RWPE2 (cell line): ENCODE measurements around the gene TIGIT.
A peak's percentile ranks its signal among the peaks of the same experiment; 100 is the strongest.

Experiments
- ATAC-seq: fragments of 200-7000 bp; cut with Tn5 transposase; 3 replicates; pipeline ENCODE4 v1.9.1; 2021; ENCODE audit warnings: low read depth
- DNase-seq: peaks from one replicate; pipeline ENCODE4 v3.0.0-alpha.2; 2020; ENCODE audit warnings: low spot score
- H3K27ac ChIP-seq: fragments of 450-650 bp; 2 replicates; pipeline ENCODE4 v1.5.1; 2017; ENCODE audit warnings: mild to moderate bottlenecking; ENCODE audit not compliant: poor library complexity, severe bottlenecking
- H3K27me3 ChIP-seq: fragments of 250-450 bp; sonication (Bioruptor Pico); 2 replicates; pipeline ENCODE4 v1.5.1; 2021; ENCODE audit warnings: mild to moderate bottlenecking, moderate library complexity; ENCODE audit not compliant: insufficient read depth, poor library complexity, severe bottlenecking
- H3K36me3 ChIP-seq: fragments of 250-450 bp; sonication (Bioruptor Pico); 2 replicates; pipeline ENCODE4 v1.5.1; 2020; ENCODE audit warnings: low read depth, mild to moderate bottlenecking, moderate library complexity
- H3K4me1 ChIP-seq: fragments of 250-450 bp; sonication (Bioruptor Pico); 2 replicates; pipeline ENCODE4 v1.5.1; 2021; ENCODE audit warnings: mild to moderate bottlenecking, moderate library complexity; ENCODE audit not compliant: insufficient read depth, poor library complexity, severe bottlenecking
- H3K4me3 ChIP-seq: fragments of 250-450 bp; sonication (Bioruptor Pico); 2 replicates; pipeline ENCODE4 v1.5.1; 2021; ENCODE audit warnings: mild to moderate bottlenecking, moderate library complexity; ENCODE audit not compliant: severe bottlenecking
- H3K9me3 ChIP-seq: fragments of 250-450 bp; sonication (Bioruptor Pico); 2 replicates; pipeline ENCODE4 v1.5.1; 2021; ENCODE audit warnings: mild to moderate bottlenecking, moderate library complexity; ENCODE audit not compliant: severe bottlenecking
- CTCF ChIP-seq: fragments of 450-650 bp; IDR thresholded peaks from one replicate; pipeline ENCODE4 v1.5.1; 2017; ENCODE audit warnings: mild to moderate bottlenecking, moderate library complexity; ENCODE audit not compliant: poor library complexity, severe bottlenecking

TIGIT gene

GRCh38 chr3:114338651-114339357 lies 45.0 kb downstream of the TIGIT start:
- Histone ChIP-seq H3K4me1 (no peaks in the 10 kb centered on the region), H3K4me3 (no peak overlapping the region), H3K9me3 (no peaks in the 10 kb centered on the region), H3K36me3 (no peaks in the 10 kb centered on the region), H3K27me3 (no peaks in the 10 kb centered on the region), H3K27ac (no peak overlapping the region)
- TF ChIP-seq CTCF = no peak
- DNase-seq = no peak
- no peak for ATAC-seq

GRCh38 chr3:114344492-114344891 lies 50.7 kb downstream of the TIGIT start:
- no peak for DNase-seq
- TF ChIP-seq CTCF = no peak
- H3K4me1 ChIP-seq = no peaks in the 10 kb centered on the region
- no peaks in the 10 kb centered on the region for H3K27me3 ChIP-seq
- H3K4me3 ChIP-seq = no peak overlapping the region
- no peak overlapping the region for H3K27ac ChIP-seq
- no peaks in the 10 kb centered on the region for H3K36me3 ChIP-seq
- ATAC-seq = no peak
- no peaks in the 10 kb centered on the region for H3K9me3 ChIP-seq

DNA sequence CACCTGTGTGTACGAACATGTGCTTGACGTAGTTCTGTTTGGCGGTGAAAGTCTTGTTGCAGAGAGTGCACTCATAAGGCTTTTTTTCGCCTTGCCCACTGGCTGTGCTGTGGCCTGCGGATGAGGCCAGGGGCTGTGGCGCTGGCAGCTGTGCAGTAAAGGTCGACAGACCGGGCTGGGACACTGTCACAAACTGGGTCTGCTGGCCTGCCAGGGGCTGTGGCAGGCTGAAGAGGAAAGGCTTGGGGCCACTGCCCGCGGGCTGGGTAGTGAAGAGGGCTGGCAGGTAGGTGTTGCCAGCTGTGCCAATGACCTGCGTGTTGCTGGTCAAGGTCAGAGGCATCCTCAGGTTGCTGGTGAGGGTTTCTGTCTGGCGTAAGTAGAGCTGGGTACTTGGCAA lies 56.4 kb downstream of the TIGIT start:
- Histone ChIP-seq H3K9me3 (no peaks in the 10 kb centered on the region), H3K4me3 (no peak overlapping the region), H3K36me3 (no peaks in the 10 kb centered on the region), H3K27ac (no peak overlapping the region), H3K27me3 (no peaks in the 10 kb centered on the region), H3K4me1 (no peaks in the 10 kb centered on the region)
- no peak for TF ChIP-seq CTCF
- DNase-seq = no peak
- ATAC-seq = no peak

DNA sequence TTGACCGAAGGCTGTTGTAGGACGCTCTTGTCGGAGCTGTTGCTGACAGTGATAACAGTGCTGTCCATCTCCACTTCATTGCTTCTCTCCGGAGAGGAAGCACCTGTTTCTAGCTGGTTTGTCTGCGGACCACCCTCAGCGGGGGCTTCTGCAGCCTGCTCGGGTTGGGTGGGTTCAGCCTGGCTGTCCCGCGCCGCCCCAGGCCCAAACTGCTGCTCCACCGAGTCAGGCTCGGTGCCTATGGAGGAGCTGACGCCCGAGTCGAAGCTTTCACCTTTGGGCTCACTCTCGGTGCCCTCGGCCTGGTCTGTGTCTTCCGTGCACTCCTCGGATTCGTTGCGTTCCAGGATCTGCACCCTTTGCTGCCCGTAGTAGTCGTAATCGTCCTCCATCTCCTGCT lies 56.9 kb downstream of the TIGIT start:
- Histone ChIP-seq H3K4me3 (no peak overlapping the region), H3K27ac (no peak overlapping the region), H3K36me3 (no peaks in the 10 kb centered on the region), H3K4me1 (no peaks in the 10 kb centered on the region), H3K27me3 (no peaks in the 10 kb centered on the region), H3K9me3 (no peaks in the 10 kb centered on the region)
- ATAC-seq (no peak), DNase-seq (no peak)
- no peak for TF ChIP-seq CTCF

DNA sequence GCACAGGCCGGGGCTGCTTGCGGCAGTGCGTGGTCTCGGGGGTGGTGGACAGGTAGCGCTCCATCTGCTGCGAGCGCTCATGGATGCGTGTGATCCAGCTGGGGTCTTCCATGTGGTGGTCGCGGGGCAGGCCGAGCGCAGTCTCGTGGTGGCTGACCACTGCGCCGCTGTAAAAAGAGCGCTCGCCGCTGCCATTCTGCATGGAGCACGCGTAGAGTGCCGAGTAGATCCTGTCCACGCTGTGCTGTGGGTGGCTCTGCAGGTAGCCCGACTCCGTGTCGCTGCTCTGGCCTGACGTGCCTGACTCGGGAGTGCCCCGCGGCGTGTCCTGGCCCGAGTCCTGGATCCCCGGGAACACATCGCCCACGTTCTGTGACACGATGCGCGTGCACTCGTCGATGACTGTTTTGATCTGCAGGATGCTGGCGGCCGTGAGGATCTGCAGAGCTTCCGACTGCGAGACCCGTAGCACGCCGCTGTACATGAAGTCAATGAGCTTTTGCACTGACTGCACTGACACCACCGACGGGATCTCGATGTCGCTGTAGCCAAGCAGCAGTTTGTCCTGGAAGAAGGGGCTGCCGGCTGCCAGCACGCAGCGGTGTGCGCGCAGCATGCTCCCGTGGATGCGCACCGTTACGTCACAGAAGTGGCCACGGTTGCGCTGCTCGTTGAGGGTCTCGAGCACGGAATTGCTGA lies 57.4 kb downstream of the TIGIT start:
- TF ChIP-seq CTCF = no peak
- peak; percentile 52 for DNase-seq
- Histone ChIP-seq H3K9me3 (no peaks in the 10 kb centered on the region), H3K4me1 (no peaks in the 10 kb centered on the region), H3K27ac (no peak overlapping the region), H3K36me3 (no peaks in the 10 kb centered on the region), H3K4me3 (no peak overlapping the region), H3K27me3 (no peaks in the 10 kb centered on the region)
- no peak for ATAC-seq
